Measurements from ENCODE around the gene ZNF717. TPM values are rescaled to one million over a fixed set of nuclear protein-coding genes. Genes with fewer than 3 reads are reported as not detected.
"Not testable (repeated sequence)": the region's sequence is repeated elsewhere in the genome, so short reads cannot be mapped to it uniquely, and the experiment has no call there.

ZNF717 gene
- 10.8 and 12.1 TPM in 2 replicates for total RNA-seq (2014; rRNA removed; shearing (Covaris generic))
- polyA plus RNA-seq (2015; cell fraction: cytosol; rRNA removed) = 12.5 and 16.7 TPM in 2 replicates
- 19.9 and 25.9 TPM in 2 replicates for polyA plus RNA-seq (2015; cell fraction: nucleus; rRNA removed)

- DNase-seq (ENCODE audit: low read depth) = peak; percentile 84
Measured at GRCh38 chr3:75785081-75785755, at the start of gene ZNF717. Gene ZNF717, minus strand, starts transcription at chr3:75785549. Its CDS starts 2,187 bp downstream, at chr3:75783362.

GRCh38 chr3:75831076-75831475, 45.7 kb upstream of the ZNF717 start:
- not testable (repeated sequence) for DNase-seq (ENCODE audit: low read depth)

GRCh38 chr3:75818019-75818418, 32.7 kb upstream of the ZNF717 start:
- not testable (repeated sequence) for DNase-seq (ENCODE audit: low read depth)

- DNase-seq (ENCODE audit: low read depth) = peak; percentile 30
Measured at GRCh38 chr3:75816287-75817180, 31.2 kb upstream of the ZNF717 start.

- no peak for DNase-seq (ENCODE audit: low read depth)
Measured at GRCh38 chr3:75814797-75815196, 29.4 kb upstream of the ZNF717 start.

- DNase-seq (ENCODE audit: low read depth) = no peak
Measured at GRCh38 chr3:75782506-75782905, 2.8 kb downstream of the ZNF717 start.

GRCh38 chr3:75781079-75781745, 4.1 kb downstream of the ZNF717 start:
- no peak for DNase-seq (ENCODE audit: low read depth)

- not testable (repeated sequence) for DNase-seq (ENCODE audit: low read depth)
Measured at GRCh38 chr3:75777742-75778141, 7.6 kb downstream of the ZNF717 start.

GRCh38 chr3:75771631-75772030, 13.7 kb downstream of the ZNF717 start:
- DNase-seq (ENCODE audit: low read depth) = not testable (repeated sequence)

GRCh38 chr3:75768303-75769017, 16.9 kb downstream of the ZNF717 start:
- no peak for DNase-seq (ENCODE audit: low read depth)

GRCh38 chr3:75737831-75738493, 47.4 kb downstream of the ZNF717 start:
- peak; percentile 12 for DNase-seq (ENCODE audit: low read depth)

- DNase-seq (ENCODE audit: low read depth) = no peak
Measured at GRCh38 chr3:75727985-75728384, 57.4 kb downstream of the ZNF717 start.

GRCh38 chr3:75692061-75692460, 93.3 kb downstream of the ZNF717 start:
- no peak for DNase-seq (ENCODE audit: low read depth)

- no peak for DNase-seq (ENCODE audit: low read depth)
Measured at GRCh38 chr3:75687323-75687722, 98.0 kb downstream of the ZNF717 start.

Small RNA genes lying within 50 kb of the gene (small RNA-seq; reads per million reads assigned to genes)
- not detected for gene MIR4273

Other genes with a start within 250 kb of the ZNF717 start
- not detected in 2 replicates for gene FRG2C, start 121.2 kb downstream of the ZNF717 start, total RNA-seq (2014; rRNA removed; shearing (Covaris generic))